Colonic mucosa (tissue), 4 donors: ENCODE data around the gene PRR14L. TPM values are rescaled to one million over a fixed set of nuclear protein-coding genes. Genes with fewer than 3 reads are reported as not detected.

ENCODE experiments used
- DNase-seq: peaks from one replicate; pipeline ENCODE4 v3.0.0-alpha.2; 2020
- H3K27ac ChIP-seq: fragments of 200-600 bp; one replicate; pipeline ENCODE4 v1.8.0; 2021
- H3K27me3 ChIP-seq: fragments of 200-600 bp; one replicate; pipeline ENCODE4 v1.8.0; 2021
- H3K36me3 ChIP-seq: fragments of 200-600 bp; one replicate; pipeline ENCODE4 v1.8.0; 2021
- H3K4me1 ChIP-seq: fragments of 200-600 bp; one replicate; pipeline ENCODE4 v1.8.0; 2021; ENCODE audit warnings: mild to moderate bottlenecking
- H3K4me3 ChIP-seq: fragments of 200-600 bp; one replicate; pipeline ENCODE4 v1.8.0; 2021
- H3K9ac ChIP-seq, 2 donors: one replicate each; pipeline ENCODE4 v1.7.0; 2013; ENCODE audit warnings: control low read depth in 2 of 2, low read depth in 2 of 2, low read length in 2 of 2
- H3K9me3 ChIP-seq: fragments of 200-600 bp; one replicate; pipeline ENCODE4 v1.8.0; 2021
- intact Hi-C: fragments of 100-400 bp; cut with DNase I; formaldehyde crosslinking; loops from one replicate; pipeline ENCODE4 v1.14.1; 2022
- total RNA-seq, 2 donors: library from RNA; stranded (reverse); fragmentation: NEBNext Ultra II Directional in 1 of 2; extraction: Animal tissue kit (Norgen Biotek cat#: 25700) in 1 of 2; gene quantifications; one replicate each; pipeline ENCODE4 v1.2.1, GENCODE V29; 2021
- TF ChIP-seq, protein P1 (sequence below): fragments of 200-600 bp; IDR thresholded peaks from one replicate; pipeline ENCODE4 v1.8.0; 2022; ENCODE audit warnings: antibody characterized with exemption, mild to moderate bottlenecking
- donor health status: healthy.
- donor health status: DM: no; HTN: no; CAD: no.
- donor health status: DM: no; HTN: no; CAD: no.

Gene PRR14L
- total RNA-seq, 2 donors from 2014 or later, result 58.2 to 74.6 TPM

DNA sequence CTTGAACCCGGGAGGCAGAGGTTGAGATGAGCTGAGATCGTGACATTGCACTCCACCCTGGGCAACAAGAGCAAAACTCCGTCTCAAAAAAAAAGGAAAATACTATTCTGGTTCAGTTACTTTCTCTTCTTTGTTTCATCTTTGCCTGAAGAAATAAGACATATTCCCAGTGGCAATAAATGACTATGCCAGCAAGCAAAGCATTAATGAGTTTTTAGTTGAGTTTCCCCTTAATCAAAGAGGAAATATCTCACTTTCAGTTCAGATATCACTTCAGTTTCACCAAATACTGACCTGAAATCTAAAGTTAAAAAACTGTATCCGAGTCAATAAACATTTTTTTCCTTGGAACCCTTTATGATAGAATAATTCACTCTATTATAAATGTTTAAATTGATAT lies 98.3 kb downstream of the PRR14L start:
- no peaks in the 10 kb centered on the region for H3K36me3 ChIP-seq
- peaks cover 8% of the 10 kb centered on the region for H3K4me1 ChIP-seq
- TF ChIP-seq, protein P1, sequence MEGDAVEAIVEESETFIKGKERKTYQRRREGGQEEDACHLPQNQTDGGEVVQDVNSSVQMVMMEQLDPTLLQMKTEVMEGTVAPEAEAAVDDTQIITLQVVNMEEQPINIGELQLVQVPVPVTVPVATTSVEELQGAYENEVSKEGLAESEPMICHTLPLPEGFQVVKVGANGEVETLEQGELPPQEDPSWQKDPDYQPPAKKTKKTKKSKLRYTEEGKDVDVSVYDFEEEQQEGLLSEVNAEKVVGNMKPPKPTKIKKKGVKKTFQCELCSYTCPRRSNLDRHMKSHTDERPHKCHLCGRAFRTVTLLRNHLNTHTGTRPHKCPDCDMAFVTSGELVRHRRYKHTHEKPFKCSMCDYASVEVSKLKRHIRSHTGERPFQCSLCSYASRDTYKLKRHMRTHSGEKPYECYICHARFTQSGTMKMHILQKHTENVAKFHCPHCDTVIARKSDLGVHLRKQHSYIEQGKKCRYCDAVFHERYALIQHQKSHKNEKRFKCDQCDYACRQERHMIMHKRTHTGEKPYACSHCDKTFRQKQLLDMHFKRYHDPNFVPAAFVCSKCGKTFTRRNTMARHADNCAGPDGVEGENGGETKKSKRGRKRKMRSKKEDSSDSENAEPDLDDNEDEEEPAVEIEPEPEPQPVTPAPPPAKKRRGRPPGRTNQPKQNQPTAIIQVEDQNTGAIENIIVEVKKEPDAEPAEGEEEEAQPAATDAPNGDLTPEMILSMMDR, result no peak
- no peaks in the 10 kb centered on the region for H3K9me3 ChIP-seq
- DNase-seq, result no peak
- H3K27ac ChIP-seq, result no peak overlapping the region
- no peaks in the 10 kb centered on the region for H3K27me3 ChIP-seq
- no peak overlapping the region for H3K9ac ChIP-seq
- no peak overlapping the region for H3K4me3 ChIP-seq
- intact Hi-C loops, result no loop called here

DNA sequence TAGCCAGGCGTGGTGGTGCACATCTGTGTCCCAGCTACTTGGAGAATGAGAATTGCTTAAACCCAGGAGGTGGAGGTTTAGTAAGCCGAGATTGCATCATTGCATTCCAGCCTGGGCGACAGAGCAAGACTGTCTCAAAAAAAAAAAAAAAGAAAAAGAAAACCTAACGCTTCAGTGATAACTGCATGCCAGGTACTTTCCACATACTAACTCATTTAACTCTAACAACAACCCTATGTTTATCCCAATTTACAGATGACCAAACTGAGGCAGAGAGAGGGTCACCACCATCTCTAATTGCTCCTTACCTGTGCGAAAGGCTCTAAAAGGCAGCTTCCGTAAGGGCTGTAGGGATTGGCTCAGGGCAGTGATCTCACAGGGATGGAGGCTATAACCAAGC lies 99.5 kb downstream of the PRR14L start:
- Histone ChIP-seq H3K4me3 (no peak overlapping the region), H3K27ac (no peak overlapping the region), H3K27me3 (no peaks in the 10 kb centered on the region), H3K36me3 (no peaks in the 10 kb centered on the region), H3K9me3 (no peaks in the 10 kb centered on the region), H3K9ac (no peak overlapping the region), H3K4me1 (peaks cover 8% of the 10 kb centered on the region)
- TF ChIP-seq, protein P1, result no peak
- DNase-seq, result no peak
- intact Hi-C loops, result no loop called here

DNA sequence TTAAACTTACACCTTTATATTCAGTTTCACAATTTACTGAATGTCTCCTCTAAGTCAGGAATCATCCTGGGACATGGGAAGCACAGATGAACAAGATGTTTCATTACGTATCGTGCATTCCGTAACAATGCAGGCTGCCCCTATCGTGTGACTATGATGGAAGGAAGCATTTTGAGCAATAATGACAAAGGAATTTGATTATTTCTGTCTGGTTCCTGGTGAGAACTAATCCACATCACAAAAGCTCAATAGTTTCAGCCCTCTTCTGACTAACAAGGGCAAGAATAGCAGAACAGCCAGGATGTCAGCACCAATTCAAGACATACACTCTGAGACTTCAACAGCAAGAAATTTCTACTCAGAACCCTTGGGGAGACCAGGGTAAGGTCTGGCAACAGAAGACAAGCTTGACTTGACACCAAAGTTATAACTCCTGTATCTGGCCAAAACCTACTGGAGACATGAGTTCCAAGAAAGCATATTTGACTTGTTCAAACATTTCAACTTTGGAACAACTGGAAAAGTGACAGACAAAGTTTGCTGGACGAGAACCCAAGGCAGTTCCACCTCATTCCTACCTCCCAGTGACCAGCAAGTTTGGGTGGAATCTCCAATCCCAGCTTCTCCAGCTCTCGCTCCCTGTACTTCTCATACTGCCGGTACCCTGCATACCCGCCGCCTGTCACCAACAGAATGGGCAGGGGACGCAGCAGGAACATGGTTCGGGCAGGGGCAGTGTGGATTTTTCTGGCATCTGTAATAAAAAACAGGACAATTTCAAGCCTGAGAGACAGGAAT lies 102.2 kb downstream of the PRR14L start:
- Histone ChIP-seq H3K4me1 (no peaks in the 10 kb centered on the region), H3K4me3 (no peak overlapping the region), H3K36me3 (no peaks in the 10 kb centered on the region), H3K27ac (no peak overlapping the region), H3K27me3 (no peaks in the 10 kb centered on the region), H3K9ac (no peak overlapping the region), H3K9me3 (no peaks in the 10 kb centered on the region)
- TF ChIP-seq, protein P1, result no peak
- no peak for DNase-seq
- intact Hi-C loops, result no loop called here

DNA sequence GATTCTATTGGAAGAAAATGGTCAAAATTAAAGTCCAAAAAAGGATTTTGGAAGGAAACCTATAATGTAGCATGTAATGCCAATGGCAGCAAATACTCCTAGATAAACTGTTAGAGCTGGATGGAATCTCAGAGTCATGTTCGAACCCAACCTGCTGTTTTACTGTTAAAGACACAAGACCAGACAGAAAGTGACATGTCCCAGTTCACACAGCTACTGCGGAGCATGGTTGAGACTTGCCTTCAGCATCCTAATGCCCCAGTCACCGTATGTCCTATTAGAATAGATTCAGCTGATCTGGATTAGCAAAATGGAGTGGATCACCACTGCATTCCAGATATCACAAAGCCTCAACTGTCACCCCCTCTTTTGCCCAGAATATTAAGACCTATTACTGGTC lies 102.9 kb downstream of the PRR14L start:
- no peaks in the 10 kb centered on the region for H3K4me1 ChIP-seq
- intact Hi-C loops, result no loop called here
- H3K9me3 ChIP-seq, result no peaks in the 10 kb centered on the region
- no peak overlapping the region for H3K27ac ChIP-seq
- H3K36me3 ChIP-seq, result no peaks in the 10 kb centered on the region
- TF ChIP-seq, protein P1, result no peak
- DNase-seq, result no peak
- no peak overlapping the region for H3K4me3 ChIP-seq
- no peaks in the 10 kb centered on the region for H3K27me3 ChIP-seq
- no peak overlapping the region for H3K9ac ChIP-seq

DNA sequence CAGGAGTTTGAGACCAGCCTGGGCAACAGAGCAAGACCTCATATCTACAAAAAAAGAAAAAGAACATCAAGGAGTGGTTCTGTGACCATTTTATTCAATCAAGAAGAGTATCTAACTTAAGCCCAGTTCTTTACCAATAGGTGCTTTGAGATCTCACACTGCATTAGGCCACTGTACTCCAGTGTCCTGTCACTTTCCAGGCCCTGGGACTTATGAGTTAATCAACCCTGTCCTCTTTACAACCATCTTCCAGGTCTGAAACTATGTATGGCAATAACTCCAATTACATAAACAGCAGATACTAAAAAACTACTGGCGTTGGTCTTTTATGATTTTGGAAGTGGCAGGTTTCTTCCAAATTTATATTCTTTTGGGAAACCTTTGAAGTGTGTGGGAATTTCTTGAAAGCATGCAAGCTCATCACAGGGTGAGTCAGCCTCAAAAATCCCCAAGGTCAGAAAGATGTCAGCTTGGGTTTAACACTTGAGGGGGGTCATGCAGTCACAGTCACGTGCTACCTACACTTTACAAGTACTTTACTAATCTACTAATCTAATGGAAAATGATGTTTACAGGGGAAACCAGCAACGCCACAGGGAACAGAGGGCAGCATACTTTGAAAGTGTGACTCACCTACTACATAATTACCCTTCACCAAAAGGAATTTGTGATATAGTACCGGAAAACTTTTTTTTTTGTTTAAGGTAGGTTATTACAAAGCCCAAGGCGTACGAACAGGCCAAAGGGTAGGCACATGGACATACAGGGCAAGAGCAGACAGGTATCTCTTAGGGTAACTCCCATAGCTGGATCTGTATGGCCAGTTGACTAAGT lies 103.5 kb downstream of the PRR14L start:
- intact Hi-C loops, result no loop called here

More for the DNA sequence above, 103.5 kb downstream of the PRR14L start:
- H3K4me1 ChIP-seq, result no peaks in the 10 kb centered on the region
- H3K4me3 ChIP-seq, result no peak overlapping the region
- H3K27ac ChIP-seq, result no peak overlapping the region
- TF ChIP-seq, protein P1, result no peak
- H3K9me3 ChIP-seq, result no peaks in the 10 kb centered on the region
- no peaks in the 10 kb centered on the region for H3K27me3 ChIP-seq
- H3K9ac ChIP-seq, result no peak overlapping the region
- DNase-seq, result no peak
- H3K36me3 ChIP-seq, result no peaks in the 10 kb centered on the region
